GM12801 (cell line): ENCODE measurements around the gene ABHD15.

ENCODE experiments used
- CTCF ChIP-seq: IDR thresholded peaks from one replicate; pipeline ENCODE4 v1.5.1; 2011; ENCODE audit warnings: control low read depth; ENCODE audit not compliant: insufficient read length; ENCODE audit errors: extremely low read depth

ABHD15 gene

GRCh38 chr17:29597361-29598172, 30.7 kb upstream of the ABHD15 start:
- TF ChIP-seq CTCF: no peak

- TF ChIP-seq CTCF: no peak
Measured at GRCh38 chr17:29596811-29597210, 30.0 kb upstream of the ABHD15 start.

GRCh38 chr17:29595943-29596774, 29.3 kb upstream of the ABHD15 start:
- TF ChIP-seq CTCF: no peak

DNA sequence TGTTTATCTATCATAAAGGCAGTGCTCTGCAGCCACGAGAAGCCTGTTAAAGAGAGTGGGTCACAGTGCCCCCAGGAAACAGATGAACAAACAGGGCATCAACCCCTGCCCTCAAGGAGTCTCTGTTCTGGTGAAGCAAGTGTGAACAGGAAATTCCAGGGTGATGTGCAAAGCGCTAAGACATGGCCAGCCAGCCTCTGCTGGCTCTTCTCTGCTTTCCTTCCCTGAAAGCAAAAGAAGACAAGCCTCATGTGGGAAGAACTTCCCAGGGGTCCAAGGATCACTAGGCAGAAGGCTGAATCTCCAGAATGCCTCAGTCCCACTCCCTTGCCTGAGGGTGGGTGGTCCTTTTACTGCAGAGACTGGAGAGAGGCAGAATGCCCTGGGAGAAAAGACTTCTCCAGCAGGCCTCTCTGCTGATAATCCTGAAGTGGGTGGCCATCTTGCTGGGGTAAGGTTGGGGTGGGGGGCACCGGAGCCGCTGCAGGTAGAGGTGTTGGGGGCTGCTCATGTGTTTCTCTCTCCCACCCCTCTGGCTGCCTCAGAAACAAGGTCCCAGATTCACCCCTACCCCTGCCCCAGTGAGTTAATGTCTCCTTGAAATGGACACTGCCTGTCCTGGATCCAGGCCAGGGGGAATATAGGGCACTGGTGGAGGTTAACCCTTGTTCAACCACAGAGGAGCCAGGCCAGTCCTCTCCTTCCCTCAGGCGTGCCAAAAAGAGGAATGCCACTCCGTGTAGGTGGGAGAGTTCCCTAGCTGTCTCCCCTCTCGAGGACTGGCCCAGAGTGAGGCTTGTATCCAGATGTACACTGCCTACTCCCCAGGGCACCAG, 28.5 kb upstream of the ABHD15 start:
- TF ChIP-seq CTCF: no peak

- TF ChIP-seq CTCF: no peak
Measured at GRCh38 chr17:29594519-29595090, 27.8 kb upstream of the ABHD15 start.

DNA sequence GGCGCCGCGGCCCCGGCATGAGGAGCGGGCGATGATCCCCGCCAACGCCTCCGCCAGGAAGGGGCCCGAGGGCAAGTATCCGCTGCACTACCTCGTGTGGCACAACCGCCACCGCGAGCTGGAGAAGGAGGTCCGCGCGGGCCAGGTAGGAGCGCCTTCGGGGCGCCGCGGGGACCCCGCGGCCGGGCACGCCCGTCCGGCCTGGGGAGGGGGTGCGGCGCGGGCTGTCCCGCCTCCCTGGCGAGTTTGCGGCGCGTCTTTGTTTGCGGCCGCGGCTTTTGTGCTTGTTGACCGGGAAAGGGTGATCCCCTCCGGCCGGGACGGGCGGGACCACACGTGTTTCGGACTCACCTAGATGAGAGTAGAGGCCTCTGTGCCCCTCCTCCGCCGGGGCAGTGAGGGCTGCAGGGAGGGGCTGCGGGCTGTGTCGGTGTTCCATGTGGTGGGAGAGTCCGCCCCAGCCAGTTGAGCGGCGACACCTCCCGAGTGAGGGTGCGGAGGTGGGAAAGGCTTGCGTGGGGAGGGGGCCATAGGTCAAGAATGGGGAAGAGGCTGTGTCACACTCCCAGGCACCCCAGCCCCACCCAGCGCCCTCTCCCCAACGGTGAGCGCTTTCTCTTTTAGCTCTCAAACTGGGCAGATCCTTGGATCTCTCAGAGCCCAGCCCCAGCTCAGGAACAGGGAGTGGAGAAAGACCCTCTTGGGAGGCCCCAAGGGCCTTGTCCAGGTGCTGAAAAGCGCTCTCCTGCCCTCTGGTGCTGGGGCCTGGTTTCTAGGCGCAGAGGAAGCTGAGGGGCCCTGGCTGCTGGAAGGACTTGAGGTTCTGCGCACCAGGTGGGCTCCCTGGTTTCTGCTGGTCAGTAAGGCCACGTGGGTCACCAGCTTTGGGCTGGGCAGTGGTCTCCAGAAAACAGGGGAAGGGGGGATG, 27.0 kb upstream of the ABHD15 start:
- no peak for TF ChIP-seq CTCF
